Measurements from ENCODE around the gene ZBTB7C. TPM values are rescaled to one million over a fixed set of nuclear protein-coding genes. Genes with fewer than 3 reads are reported as not detected.

Gene ZBTB7C
- total RNA-seq, 1 donor from 2014 or later: 0.15 TPM

- Histone ChIP-seq H3K4me3 (no peak overlapping the region), H2AFZ (replicated peaks) (no peak overlapping the region), H3K36me3 (no peaks in the 10 kb centered on the region), H3K9ac (no peak overlapping the region), H3F3A (ENCODE audit: low read depth) (no peaks in the 10 kb centered on the region), H4K20me1 (ENCODE audit: low read depth) (no peaks in the 10 kb centered on the region), H3K79me2 (ENCODE audit: low read depth) (no peaks in the 10 kb centered on the region), H3K27me3 (no peaks in the 10 kb centered on the region), H3K27ac (no peak overlapping the region), H3K4me2 (no peak overlapping the region), H3K9me3 (ENCODE audit: low read depth) (no peaks in the 10 kb centered on the region), H3K4me1 (peaks cover 17% of the 10 kb centered on the region)
- Mint-ChIP-seq H3K36me3 (no peaks in the 10 kb centered on the region), H3K4me3 (no peak overlapping the region), H3K9me3 (peaks cover 7% of the 10 kb centered on the region), H3K4me1 (peaks cover 30% of the 10 kb centered on the region), H3K27ac (no peak overlapping the region), H3K27me3 (ENCODE audit: insufficient read depth, low read depth) (peaks cover 3% of the 10 kb centered on the region)
- no peak for DNase-seq (ENCODE audit: low spot score)
- TF ChIP-seq CTCF (IDR thresholded peaks at IDR 0.05) (no peak), EZH2phosphoT487 (IDR thresholded peaks at IDR 0.05) (no peak), EZH2 (IDR thresholded peaks at IDR 0.05) (no peak)
Measured at GRCh38 chr18:48263192-48263853, 145.9 kb downstream of the ZBTB7C start.

- no peaks in the 10 kb centered on the region for H3K36me3 Mint-ChIP-seq
- Histone ChIP-seq H3F3A (ENCODE audit: low read depth) (no peaks in the 10 kb centered on the region), H3K9ac (no peak overlapping the region), H3K27me3 (no peaks in the 10 kb centered on the region), H3K79me2 (ENCODE audit: low read depth) (no peaks in the 10 kb centered on the region), H3K9me3 (ENCODE audit: low read depth) (no peaks in the 10 kb centered on the region), H3K36me3 (no peaks in the 10 kb centered on the region), H3K4me2 (no peak overlapping the region), H2AFZ (replicated peaks) (no peak overlapping the region), H3K4me3 (no peak overlapping the region), H3K4me1 (peaks cover 9% of the 10 kb centered on the region), H3K27ac (no peak overlapping the region), H4K20me1 (ENCODE audit: low read depth) (no peaks in the 10 kb centered on the region)
- no peak overlapping the region for H3K27ac Mint-ChIP-seq
- peaks cover 8% of the 10 kb centered on the region for H3K9me3 Mint-ChIP-seq
- DNase-seq (ENCODE audit: low spot score): no peak
- no peak overlapping the region for H3K4me3 Mint-ChIP-seq
- H3K4me1 Mint-ChIP-seq: peaks cover 18% of the 10 kb centered on the region
- no peak for TF ChIP-seq CTCF (IDR thresholded peaks at IDR 0.05)
- TF ChIP-seq EZH2phosphoT487 (IDR thresholded peaks at IDR 0.05): no peak
- no peak for TF ChIP-seq EZH2 (IDR thresholded peaks at IDR 0.05)
- H3K27me3 Mint-ChIP-seq (ENCODE audit: insufficient read depth, low read depth): no peaks in the 10 kb centered on the region
Measured at GRCh38 chr18:48260237-48260636, 148.9 kb downstream of the ZBTB7C start.

- H2AFZ ChIP-seq (replicated peaks): no peak overlapping the region
- no peak overlapping the region for H3K4me3 ChIP-seq
- no peaks in the 10 kb centered on the region for H3K4me1 ChIP-seq
- Mint-ChIP-seq H3K4me1 (no peaks in the 10 kb centered on the region), H3K36me3 (no peaks in the 10 kb centered on the region), H3K4me3 (no peak overlapping the region), H3K27me3 (ENCODE audit: insufficient read depth, low read depth) (no peaks in the 10 kb centered on the region), H3K27ac (no peak overlapping the region), H3K9me3 (peaks cover 8% of the 10 kb centered on the region)
- no peak overlapping the region for H3K9ac ChIP-seq
- no peak overlapping the region for H3K27ac ChIP-seq
- H3K27me3 ChIP-seq: no peaks in the 10 kb centered on the region
- H3F3A ChIP-seq (ENCODE audit: low read depth): no peaks in the 10 kb centered on the region
- no peak overlapping the region for H3K4me2 ChIP-seq
- H3K36me3 ChIP-seq: no peaks in the 10 kb centered on the region
- no peaks in the 10 kb centered on the region for H3K9me3 ChIP-seq (ENCODE audit: low read depth)
- no peaks in the 10 kb centered on the region for H3K79me2 ChIP-seq (ENCODE audit: low read depth)
- no peak for DNase-seq (ENCODE audit: low spot score)
- TF ChIP-seq EZH2 (IDR thresholded peaks at IDR 0.05) (no peak), EZH2phosphoT487 (IDR thresholded peaks at IDR 0.05) (no peak), CTCF (IDR thresholded peaks at IDR 0.05) (no peak)
- H4K20me1 ChIP-seq (ENCODE audit: low read depth): no peaks in the 10 kb centered on the region
Measured at GRCh38 chr18:48256848-48257247, 152.3 kb downstream of the ZBTB7C start.
